SK-N-SH treated with all-trans-retinoic acid at 6 μM for 48 hours (cell line): ENCODE data around the gene ANKDD1B.

Source experiments
- ATAC-seq: fragments of 200-7000 bp; cut with Tn5 transposase; 3 replicates; pipeline ENCODE4 v1.9.1; 2020; ENCODE audit warnings: mild to moderate bottlenecking, moderate library complexity
- BACH2 ChIP-seq: fragments of 250-450 bp; sonication (Bioruptor Pico); IDR thresholded peaks from 2 replicates; pipeline ENCODE4 v1.9.0; 2021; ENCODE audit warnings: mild to moderate bottlenecking, borderline replicate concordance
- CREB5 ChIP-seq: fragments of 250-450 bp; sonication (Bioruptor Pico); IDR thresholded peaks from 2 replicates; pipeline ENCODE4 v1.5.1; 2020; ENCODE audit warnings: low read depth, mild to moderate bottlenecking, moderate library complexity
- CSDC2 ChIP-seq: fragments of 250-450 bp; sonication (Bioruptor Pico); IDR thresholded peaks from 2 replicates; pipeline ENCODE4 v1.5.0; 2020; ENCODE audit warnings: mild to moderate bottlenecking, moderate library complexity
- CSRNP3 ChIP-seq: fragments of 250-450 bp; sonication (Bioruptor Pico); IDR thresholded peaks from 2 replicates; pipeline ENCODE4 v1.5.1; 2021; ENCODE audit warnings: mild to moderate bottlenecking, moderate library complexity
- GLIS3 ChIP-seq: fragments of 250-450 bp; sonication (Bioruptor Pico); IDR thresholded peaks from 2 replicates; pipeline ENCODE4 v1.5.0; 2020; ENCODE audit warnings: mild to moderate bottlenecking, moderate library complexity
- OSR1 ChIP-seq: fragments of 250-450 bp; sonication (Bioruptor Pico); IDR thresholded peaks from 2 replicates; pipeline ENCODE4 v1.8.0; 2022; ENCODE audit warnings: moderate library complexity, mild to moderate bottlenecking, inconsistent platforms
- PATZ1 ChIP-seq: fragments of 250-450 bp; sonication (Bioruptor Pico); IDR thresholded peaks from 2 replicates; pipeline ENCODE4 v1.8.0; 2020; ENCODE audit warnings: mild to moderate bottlenecking, moderate library complexity, borderline replicate concordance
- POU6F1 ChIP-seq: fragments of 250-450 bp; sonication (Bioruptor Pico); IDR thresholded peaks from 2 replicates; pipeline ENCODE4 v1.8.0; 2021; ENCODE audit warnings: low read depth, mild to moderate bottlenecking, moderate library complexity, borderline replicate concordance
- PPARA ChIP-seq: fragments of 250-450 bp; sonication (Bioruptor Pico); IDR thresholded peaks from 2 replicates; pipeline ENCODE4 v1.5.0; 2020; ENCODE audit warnings: mild to moderate bottlenecking, borderline replicate concordance
- RARB ChIP-seq: fragments of 250-450 bp; sonication (Bioruptor Pico); IDR thresholded peaks from 2 replicates; pipeline ENCODE4 v1.8.0; 2021; ENCODE audit warnings: mild to moderate bottlenecking, moderate library complexity
- SNAI2 ChIP-seq: fragments of 250-450 bp; sonication (Bioruptor Pico); IDR thresholded peaks from 2 replicates; pipeline ENCODE4 v1.5.0; 2020; ENCODE audit warnings: mild to moderate bottlenecking, moderate library complexity
- TCF4 ChIP-seq: fragments of 250-450 bp; sonication (Bioruptor Pico); IDR thresholded peaks from 2 replicates; pipeline ENCODE4 v1.8.0; 2021; ENCODE audit warnings: mild to moderate bottlenecking, moderate library complexity, borderline replicate concordance
- TOX ChIP-seq: fragments of 250-450 bp; sonication (Bioruptor Pico); IDR thresholded peaks from 2 replicates; pipeline ENCODE4 v1.8.0; 2021; ENCODE audit warnings: mild to moderate bottlenecking, moderate library complexity, borderline replicate concordance
- TSHZ2 ChIP-seq: fragments of 250-450 bp; sonication (Bioruptor Pico); IDR thresholded peaks from 2 replicates; pipeline ENCODE4 v1.5.0; 2020; ENCODE audit warnings: mild to moderate bottlenecking, moderate library complexity
- ZC3H10 ChIP-seq: fragments of 250-450 bp; sonication (Bioruptor Pico); IDR thresholded peaks from 2 replicates; pipeline ENCODE4 v1.5.1; 2021; ENCODE audit warnings: mild to moderate bottlenecking, moderate library complexity
- ZFP3 ChIP-seq: fragments of 250-450 bp; sonication (Bioruptor Pico); IDR thresholded peaks from 2 replicates; pipeline ENCODE4 v1.5.0; 2020; ENCODE audit warnings: mild to moderate bottlenecking, moderate library complexity
- ZFP30 ChIP-seq: fragments of 450-650 bp; formaldehyde crosslinking; IDR thresholded peaks from 2 replicates; pipeline ENCODE4 v1.5.0; 2022; ENCODE audit warnings: mild to moderate bottlenecking, moderate library complexity
- ZNF565 ChIP-seq: fragments of 450-650 bp; formaldehyde crosslinking; conservative IDR thresholded peaks from 2 replicates; pipeline ENCODE4 v1.5.0; 2020; ENCODE audit warnings: low read depth, mild to moderate bottlenecking, moderate library complexity
- ZNF8 ChIP-seq: fragments of 450-650 bp; formaldehyde crosslinking; IDR thresholded peaks from 2 replicates; pipeline ENCODE4 v1.5.0; 2020; ENCODE audit warnings: mild to moderate bottlenecking, moderate library complexity

Gene ANKDD1B

GRCh38 chr5:75707911-75708509 lies 96.8 kb downstream of the ANKDD1B start:
- no peak for ATAC-seq
- no peak for TF ChIP-seq OSR1
- no peak for TF ChIP-seq TCF4 (CRISPR knock-in tag)
- TF ChIP-seq ZFP3 (CRISPR knock-in tag), result no peak
- TF ChIP-seq TSHZ2, result no peak
- TF ChIP-seq, all 23 proteins: peak for 0

- TF ChIP-seq GLIS3 (no peak), CSRNP3 (CRISPR knock-in tag) (no peak), RARB (no peak), ZNF8 (no peak), PPARA (no peak), TOX (no peak), TSHZ2 (no peak), PATZ1 (CRISPR knock-in tag) (no peak), CSDC2 (no peak), ZFP30 (CRISPR knock-in tag) (no peak), ZFP3 (CRISPR knock-in tag) (no peak), ZNF565 (CRISPR knock-in tag) (no peak)
- no peak for ATAC-seq
These were observed 99.4 kb downstream of the ANKDD1B start for GRCh38 chr5:75710637-75711036.

- no peak for ATAC-seq
- TF ChIP-seq CREB5 (CRISPR knock-in tag) (no peak), POU6F1 (CRISPR knock-in tag) (no peak), RARB (no peak), PATZ1 (CRISPR knock-in tag) (no peak), TCF4 (CRISPR knock-in tag) (no peak), CSDC2 (no peak), BACH2 (CRISPR knock-in tag) (no peak), SNAI2 (CRISPR knock-in tag) (no peak), ZFP30 (CRISPR knock-in tag) (no peak), TSHZ2 (no peak), ZC3H10 (CRISPR knock-in tag) (no peak), ZFP3 (CRISPR knock-in tag) (no peak)
- TF ChIP-seq, all 23 proteins: peak for 0
These were observed 99.9 kb downstream of the ANKDD1B start for GRCh38 chr5:75711151-75711550.
